WTC11 (cell line): ENCODE measurements around the gene FA2H.

Source experiments
- ATF6 ChIP-seq: sonication (generic); formaldehyde crosslinking; IDR thresholded peaks from 2 replicates; pipeline ENCODE4 v1.8.1; 2023; ENCODE audit warnings: mild to moderate bottlenecking, missing genetic modification reagents
- CREM ChIP-seq: sonication (generic); formaldehyde crosslinking; IDR thresholded peaks from 2 replicates; pipeline ENCODE4 v1.8.1; 2022; ENCODE audit warnings: mild to moderate bottlenecking, missing genetic modification reagents, moderate library complexity
- CTCF ChIP-seq: fragments of 200-600 bp; IDR thresholded peaks from 2 replicates; pipeline ENCODE4 v1.8.0; 2022; ENCODE audit warnings: antibody characterized with exemption
- E2F5 ChIP-seq: sonication (generic); formaldehyde crosslinking; IDR thresholded peaks from 2 replicates; pipeline ENCODE4 v1.8.1; 2022; ENCODE audit warnings: mild to moderate bottlenecking, moderate library complexity, missing genetic modification reagents
- ELF4 ChIP-seq: sonication (generic); formaldehyde crosslinking; IDR thresholded peaks from 2 replicates; pipeline ENCODE4 v1.8.1; 2022; ENCODE audit warnings: low read depth, mild to moderate bottlenecking, moderate library complexity, missing genetic modification reagents
- ESRRA ChIP-seq: sonication (generic); formaldehyde crosslinking; IDR thresholded peaks from 2 replicates; pipeline ENCODE4 v1.8.1; 2022; ENCODE audit warnings: mild to moderate bottlenecking, missing genetic modification reagents, borderline replicate concordance
- FOXP1 ChIP-seq: sonication (generic); formaldehyde crosslinking; IDR thresholded peaks from 2 replicates; pipeline ENCODE4 v1.8.0; 2022; ENCODE audit warnings: missing genetic modification reagents, mild to moderate bottlenecking, moderate library complexity, borderline replicate concordance
- IRF1 ChIP-seq: sonication (generic); formaldehyde crosslinking; IDR thresholded peaks from 2 replicates; pipeline ENCODE4 v1.8.0; 2023; ENCODE audit warnings: missing genetic modification reagents
- NR2C2 ChIP-seq: sonication (generic); formaldehyde crosslinking; IDR thresholded peaks from 2 replicates; pipeline ENCODE4 v1.8.0; 2022; ENCODE audit warnings: mild to moderate bottlenecking, missing genetic modification reagents
- PRRX2 ChIP-seq: fragments of 250-450 bp; sonication (Bioruptor Pico); IDR thresholded peaks from 2 replicates; pipeline ENCODE4 v1.8.0; 2021; ENCODE audit warnings: mild to moderate bottlenecking
- RELA ChIP-seq: sonication (generic); formaldehyde crosslinking; IDR thresholded peaks from 2 replicates; pipeline ENCODE4 v1.8.1; 2022; ENCODE audit warnings: missing genetic modification reagents, mild to moderate bottlenecking, borderline replicate concordance
- SP1 ChIP-seq: sonication (generic); formaldehyde crosslinking; conservative IDR thresholded peaks from 2 replicates; pipeline ENCODE4 v1.8.1; 2022; ENCODE audit warnings: missing genetic modification reagents
- TEAD1 ChIP-seq: sonication (generic); formaldehyde crosslinking; IDR thresholded peaks from 2 replicates; pipeline ENCODE4 v1.8.0; 2022; ENCODE audit warnings: mild to moderate bottlenecking, missing genetic modification reagents
- ZBTB43 ChIP-seq: sonication (generic); formaldehyde crosslinking; IDR thresholded peaks from 2 replicates; pipeline ENCODE4 v1.8.1; 2023; ENCODE audit warnings: mild to moderate bottlenecking, missing genetic modification reagents

- TF ChIP-seq CREM (CRISPR knock-in tag): no peak
- TF ChIP-seq CTCF: no peak
- no peak for TF ChIP-seq ESRRA (CRISPR knock-in tag)
- TF ChIP-seq IRF1: no peak
- TF ChIP-seq NR2C2: no peak
- TF ChIP-seq FOXP1: no peak
- no peak for TF ChIP-seq E2F5 (CRISPR knock-in tag)
- TF ChIP-seq ATF6 (CRISPR knock-in tag): no peak
- TF ChIP-seq SP1: no peak
- no peak for TF ChIP-seq PRRX2 (CRISPR knock-in tag)
- no peak for TF ChIP-seq RELA (CRISPR knock-in tag)
- no peak for TF ChIP-seq ELF4 (CRISPR knock-in tag)
- no peak for TF ChIP-seq TEAD1 (CRISPR knock-in tag)
- no peak for TF ChIP-seq ZBTB43 (CRISPR knock-in tag)
Observed at GRCh38 chr16:74736531-74737157, 38.0 kb downstream of the FA2H start.
